GM21825 (cell line): ENCODE results near the gene ZYX.
"Not testable (repeated sequence)": the region's sequence is repeated elsewhere in the genome, so short reads cannot be mapped to it uniquely, and the experiment has no call there.

ENCODE experiments used
- ATAC-seq: cut with Tn5 transposase; IDR thresholded peaks from one replicate; pipeline ENCODE4 v1.9.1; 2021; ENCODE audit warnings: mild to moderate bottlenecking, moderate library complexity; ENCODE audit not compliant: unreplicated experiment

The ZYX gene

DNA sequence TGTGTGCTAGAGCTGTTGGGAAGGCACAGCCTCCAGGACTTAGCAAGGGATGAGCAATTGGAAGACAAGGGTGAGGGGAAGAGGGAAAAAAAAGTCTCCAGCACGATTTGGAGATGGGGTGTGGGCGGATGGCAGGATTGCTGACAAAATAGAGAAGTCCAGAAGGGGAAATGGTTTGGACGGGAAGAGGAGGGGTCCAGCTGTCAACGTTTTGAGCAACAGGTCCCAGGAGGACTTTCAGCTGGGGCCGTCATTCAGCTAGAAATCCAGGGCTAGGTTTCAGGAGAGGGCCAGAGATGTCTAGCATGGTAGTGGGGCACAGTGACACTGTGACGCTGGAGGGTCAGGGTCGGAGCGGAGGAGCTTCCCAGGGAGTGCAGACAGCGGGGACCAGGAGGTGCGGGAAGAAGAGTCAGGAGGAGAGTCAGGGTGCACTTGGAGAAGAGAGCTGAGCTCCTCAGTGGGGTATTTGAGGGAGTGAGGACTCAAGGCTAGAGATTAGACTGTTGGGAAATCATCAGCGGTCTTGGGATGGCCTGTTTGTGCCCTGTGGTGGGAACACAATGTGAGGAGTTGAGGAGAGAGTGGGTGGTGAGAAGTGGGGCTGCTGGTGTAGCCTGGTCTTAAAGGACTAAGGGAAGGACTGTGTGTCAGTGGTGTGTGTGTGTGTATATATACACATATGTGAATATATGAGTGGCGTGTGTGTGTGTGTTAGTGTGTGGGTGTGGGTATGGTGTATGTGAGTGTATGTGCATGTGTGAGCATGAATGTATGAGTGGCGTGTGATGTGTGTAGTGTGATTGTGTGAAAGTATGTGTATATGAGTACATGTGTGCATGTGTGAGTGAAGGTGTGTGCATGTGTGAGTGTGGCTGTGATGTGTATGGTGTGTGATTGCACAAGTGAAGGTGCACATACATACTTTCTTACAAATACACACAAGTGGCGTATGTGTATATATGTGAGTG lies 3.8 kb downstream of the ZYX start:
- ATAC-seq: no peak

DNA sequence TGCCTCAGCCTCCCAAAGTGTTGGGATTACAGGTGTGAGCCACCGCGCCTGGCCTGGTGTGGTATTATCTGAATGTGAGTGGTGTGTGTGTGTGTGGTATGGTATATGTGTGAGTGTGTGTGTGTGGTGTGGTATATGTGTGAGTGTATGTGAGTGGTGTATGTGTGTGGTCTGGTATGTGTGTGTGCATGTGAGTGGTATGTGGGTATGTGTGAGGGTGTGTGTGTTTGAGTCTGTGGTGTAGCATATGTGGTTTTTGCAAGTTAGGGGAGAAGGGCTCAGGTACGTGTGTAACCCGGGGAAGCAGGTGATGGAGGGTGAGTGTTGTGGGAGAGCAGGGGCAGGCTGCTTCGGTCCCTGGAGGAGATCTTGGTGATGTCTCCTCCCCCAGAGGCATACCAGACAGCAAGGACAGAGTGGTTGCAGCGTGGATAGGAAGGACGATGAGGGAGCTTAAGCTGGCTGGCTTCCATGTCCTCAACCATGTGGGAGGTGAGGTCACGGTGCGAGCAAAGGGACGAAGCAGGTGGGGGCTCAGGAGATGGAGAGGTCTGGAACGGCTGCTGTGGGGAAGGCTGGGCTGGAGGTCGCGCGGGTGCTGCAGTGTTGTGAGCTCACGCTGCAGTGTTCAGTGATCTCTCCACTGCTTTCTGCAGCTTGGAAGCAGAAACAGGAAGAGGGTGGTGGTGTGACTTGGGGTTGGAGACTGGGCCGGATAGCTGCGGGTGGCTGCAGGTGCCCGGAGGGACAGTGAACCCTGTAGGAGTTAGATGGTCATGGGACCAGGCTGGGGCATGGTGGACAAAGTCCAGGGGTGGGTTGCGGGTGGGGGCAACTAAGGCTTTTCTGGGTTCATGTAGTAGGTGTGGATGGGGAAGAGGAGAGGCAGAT lies 5.0 kb downstream of the ZYX start:
- ATAC-seq: peak; percentile 35

DNA sequence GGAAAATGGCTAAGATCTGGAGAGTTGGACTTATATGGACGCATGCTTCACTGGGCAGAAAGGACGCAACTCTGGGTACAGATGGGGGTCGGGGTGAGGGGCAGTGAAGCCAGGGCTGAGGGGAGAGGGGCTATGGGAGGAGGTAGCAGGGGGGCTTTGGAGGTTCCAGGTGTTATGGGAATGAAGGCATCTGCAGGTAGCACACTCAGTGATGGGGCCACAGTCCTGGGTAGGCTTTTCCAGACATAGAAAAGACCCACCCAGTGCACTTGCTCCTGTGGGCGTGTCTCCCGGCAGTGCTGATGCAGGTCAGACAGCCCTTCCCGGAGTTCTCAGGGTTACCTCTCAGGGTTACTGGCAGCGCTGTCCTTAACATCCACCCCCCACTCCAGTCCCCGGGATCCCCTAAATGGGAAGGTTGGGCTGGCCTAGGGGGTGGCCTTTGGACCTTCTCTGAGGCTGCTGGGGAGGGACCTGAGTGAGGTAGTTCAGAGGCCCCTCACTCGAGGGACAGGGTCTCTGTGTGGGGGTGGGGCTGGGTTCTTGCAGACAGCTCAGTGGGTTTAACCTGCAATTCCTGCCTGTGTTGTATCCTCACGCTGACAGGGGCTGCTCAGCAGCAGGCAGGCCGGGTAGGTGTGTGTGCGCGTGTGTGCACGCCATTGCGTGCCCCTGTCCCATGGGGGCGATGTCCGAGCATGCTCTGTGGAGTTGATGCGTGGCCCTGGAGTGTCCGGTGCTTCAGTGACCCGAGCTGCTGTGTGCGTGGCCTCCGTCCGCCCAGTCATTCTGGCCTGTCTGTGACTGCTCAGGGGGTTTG lies 6.2 kb downstream of the ZYX start:
- no peak for ATAC-seq

DNA sequence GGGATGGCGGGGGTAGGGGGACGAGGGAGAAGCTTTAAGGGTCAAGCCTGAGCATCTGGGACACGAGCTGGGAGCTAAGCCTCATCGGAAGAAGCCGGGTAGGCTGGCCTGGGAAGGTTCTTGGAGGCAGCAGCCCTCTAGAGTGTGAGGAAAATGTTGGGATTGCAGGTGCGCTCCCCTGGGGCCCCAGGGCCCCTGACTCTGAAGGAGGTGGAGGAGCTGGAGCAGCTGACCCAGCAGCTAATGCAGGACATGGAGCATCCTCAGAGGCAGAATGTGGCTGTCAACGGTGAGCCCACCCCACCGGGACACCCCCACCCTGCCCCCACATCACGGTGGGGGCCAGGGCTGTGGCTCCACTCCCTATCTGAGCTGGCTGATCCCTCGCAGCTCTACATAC lies 6.9 kb downstream of the ZYX start:
- ATAC-seq: no peak

DNA sequence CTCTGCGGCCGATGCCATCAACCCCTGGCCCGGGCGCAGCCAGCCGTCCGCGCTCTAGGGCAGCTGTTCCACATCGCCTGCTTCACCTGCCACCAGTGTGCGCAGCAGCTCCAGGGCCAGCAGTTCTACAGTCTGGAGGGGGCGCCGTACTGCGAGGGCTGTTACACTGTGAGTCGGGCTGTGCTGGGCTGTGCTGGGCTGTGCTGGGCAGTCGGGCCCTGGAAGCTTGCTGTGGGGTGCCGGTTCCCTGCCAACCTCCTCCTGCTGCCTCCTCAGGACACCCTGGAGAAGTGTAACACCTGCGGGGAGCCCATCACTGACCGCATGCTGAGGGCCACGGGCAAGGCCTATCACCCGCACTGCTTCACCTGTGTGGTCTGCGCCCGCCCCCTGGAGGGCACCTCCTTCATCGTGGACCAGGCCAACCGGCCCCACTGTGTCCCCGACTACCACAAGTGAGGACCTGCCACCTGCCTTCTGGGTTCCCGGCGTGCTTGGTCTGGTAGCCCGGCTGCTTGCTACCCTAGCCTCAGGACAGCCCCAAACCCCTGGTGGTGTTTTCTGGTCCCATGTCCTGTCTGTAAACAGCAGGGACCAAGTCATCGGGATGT lies 7.5 kb downstream of the ZYX start:
- no peak for ATAC-seq

DNA sequence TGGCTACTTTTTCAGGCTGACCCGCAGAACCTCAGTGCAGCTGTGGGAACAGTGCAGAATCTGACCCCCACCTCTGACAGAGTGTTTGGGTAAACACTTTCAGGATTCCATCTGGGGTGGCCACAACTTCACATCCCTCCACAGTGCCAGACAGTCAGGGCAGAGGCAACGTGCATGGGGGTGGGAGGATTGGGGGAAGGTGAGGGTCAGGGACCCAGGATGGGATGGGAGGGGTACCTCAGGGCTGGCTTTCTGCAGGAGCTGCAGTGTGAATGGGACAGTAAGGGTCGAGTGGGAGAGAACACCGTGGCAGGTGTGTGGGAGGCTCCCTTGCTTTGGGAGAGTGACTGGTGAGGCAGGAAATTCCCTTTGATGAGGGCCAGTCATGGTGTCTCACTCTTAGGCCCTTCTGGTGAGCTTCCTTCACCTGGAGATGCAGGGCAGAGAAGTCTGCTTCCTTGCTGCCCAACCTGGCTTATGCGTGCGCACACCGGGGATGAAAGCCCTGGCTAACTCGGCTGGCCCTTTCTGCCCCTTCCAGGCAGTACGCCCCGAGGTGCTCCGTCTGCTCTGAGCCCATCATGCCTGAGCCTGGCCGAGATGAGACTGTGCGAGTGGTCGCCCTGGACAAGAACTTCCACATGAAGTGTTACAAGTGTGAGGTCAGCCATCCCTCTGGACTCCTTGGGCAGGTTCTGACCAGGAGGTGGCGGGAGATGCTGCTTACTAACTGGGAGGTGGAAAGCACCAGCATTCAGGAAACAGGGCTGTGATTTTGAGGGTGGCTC lies 8.4 kb downstream of the ZYX start:
- no peak for ATAC-seq

DNA sequence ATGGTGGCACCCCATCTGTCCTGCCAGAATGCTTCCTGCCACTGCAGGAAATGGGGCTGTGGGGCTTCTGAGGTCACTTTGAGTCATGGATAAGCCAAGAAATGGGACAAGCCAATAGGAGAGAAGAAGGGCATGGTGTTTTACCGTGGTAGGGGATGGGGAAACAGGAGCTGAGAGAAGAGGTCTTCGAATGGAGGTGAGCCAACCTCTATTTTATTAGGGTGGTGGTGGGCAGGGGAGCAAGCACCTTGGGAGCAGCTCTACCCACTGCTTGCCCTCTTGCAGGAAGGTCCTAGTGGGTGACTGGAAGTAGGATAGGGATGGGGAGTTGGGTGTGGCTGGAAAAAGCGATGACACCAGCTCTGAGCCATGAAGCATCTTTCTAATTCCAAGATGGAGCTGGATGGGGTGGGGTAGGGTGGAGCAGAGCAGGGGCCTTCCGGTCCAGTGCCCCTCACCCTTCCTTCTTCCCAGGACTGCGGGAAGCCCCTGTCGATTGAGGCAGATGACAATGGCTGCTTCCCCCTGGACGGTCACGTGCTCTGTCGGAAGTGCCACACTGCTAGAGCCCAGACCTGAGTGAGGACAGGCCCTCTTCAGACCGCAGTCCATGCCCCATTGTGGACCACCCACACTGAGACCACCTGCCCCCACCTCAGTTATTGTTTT lies 9.1 kb downstream of the ZYX start:
- no peak for ATAC-seq

DNA sequence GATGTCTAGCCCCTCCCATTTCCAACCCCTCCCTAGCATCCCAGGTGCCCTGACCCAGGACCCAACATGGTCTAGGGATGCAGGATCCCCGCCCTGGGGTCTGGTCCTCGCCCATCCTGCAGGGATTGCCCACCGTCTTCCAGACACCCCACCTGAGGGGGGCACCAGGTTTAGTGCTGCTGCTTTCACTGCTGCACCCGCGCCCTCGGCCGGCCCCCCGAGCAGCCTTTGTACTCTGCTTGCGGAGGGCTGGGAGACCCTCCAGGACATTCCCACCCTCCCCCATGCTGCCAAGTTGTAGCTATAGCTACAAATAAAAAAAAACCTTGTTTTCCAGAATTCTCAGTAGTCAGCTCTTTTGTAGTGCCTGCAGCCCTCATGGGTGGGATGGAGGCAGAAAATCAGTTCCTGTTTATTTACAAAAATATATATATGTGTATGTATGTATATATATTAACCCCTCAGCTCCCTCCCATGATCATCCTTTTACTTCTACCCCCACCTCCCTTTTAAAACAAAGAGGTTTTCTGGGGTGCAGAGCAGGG lies 9.7 kb downstream of the ZYX start:
- no peak for ATAC-seq

DNA sequence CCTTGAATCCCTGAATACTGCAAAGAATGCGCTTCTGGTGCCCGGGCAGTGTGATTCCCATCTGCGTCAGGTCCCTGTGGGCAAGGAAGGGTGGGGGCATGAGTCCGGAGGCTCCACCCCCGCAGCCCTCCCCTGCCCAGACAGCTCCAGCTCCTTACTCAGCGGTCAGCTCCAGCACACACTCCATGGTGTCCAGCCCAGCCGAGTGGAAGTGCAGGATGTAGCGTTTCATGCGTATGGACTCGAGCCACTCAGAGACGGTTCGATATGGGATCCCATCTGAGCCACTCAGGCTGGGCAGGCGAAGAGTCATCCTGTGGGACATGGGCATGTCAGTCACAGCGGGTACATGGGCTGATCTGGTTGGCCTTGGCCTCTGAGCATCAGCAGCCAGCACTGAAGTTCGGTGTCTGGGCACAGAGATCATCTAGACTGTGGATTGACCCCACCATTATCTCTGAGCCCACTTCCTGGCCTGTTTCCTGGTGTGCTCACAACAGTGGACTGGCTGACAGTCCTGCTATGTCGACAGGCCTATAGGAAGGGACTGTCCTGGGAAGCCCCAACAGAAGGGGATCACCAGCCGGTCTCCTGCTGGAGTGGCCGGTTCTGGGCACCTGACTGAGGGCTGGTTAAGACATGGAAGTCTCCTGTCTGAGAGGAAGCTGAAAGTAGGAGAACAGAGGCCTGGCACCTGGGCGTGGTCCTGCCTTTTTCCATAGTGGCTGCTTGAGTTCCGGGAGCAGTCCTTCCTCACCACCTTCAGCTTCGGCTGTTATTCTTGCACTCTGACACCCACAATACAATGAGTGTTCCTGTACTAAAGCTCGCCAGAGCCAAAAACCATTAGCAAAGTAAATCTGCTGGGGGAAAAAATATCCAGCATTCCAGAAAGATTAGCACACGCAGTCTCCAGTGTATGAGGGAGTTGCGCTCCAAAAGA lies 10.6 kb downstream of the ZYX start:
- ATAC-seq: no peak

DNA sequence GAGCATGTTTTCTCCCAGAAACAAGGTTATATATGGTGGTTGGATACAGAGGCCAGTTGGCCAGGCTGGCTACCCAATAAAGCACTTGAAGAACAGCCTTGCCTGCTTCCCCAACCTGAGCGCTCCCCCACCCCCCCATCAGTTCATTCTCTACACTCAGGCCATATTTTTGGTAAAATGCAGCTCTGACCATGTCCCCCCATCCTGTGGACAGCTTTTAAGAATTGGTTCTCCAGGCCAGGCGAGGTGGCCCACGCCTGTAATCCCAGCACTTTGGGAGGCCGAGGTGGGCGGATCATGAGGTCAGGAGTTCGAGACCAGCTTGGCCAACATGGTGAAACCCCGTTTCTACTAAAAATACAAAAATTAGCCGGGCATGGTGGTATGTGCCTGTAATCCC lies 11.3 kb downstream of the ZYX start:
- not testable (repeated sequence) for ATAC-seq

DNA sequence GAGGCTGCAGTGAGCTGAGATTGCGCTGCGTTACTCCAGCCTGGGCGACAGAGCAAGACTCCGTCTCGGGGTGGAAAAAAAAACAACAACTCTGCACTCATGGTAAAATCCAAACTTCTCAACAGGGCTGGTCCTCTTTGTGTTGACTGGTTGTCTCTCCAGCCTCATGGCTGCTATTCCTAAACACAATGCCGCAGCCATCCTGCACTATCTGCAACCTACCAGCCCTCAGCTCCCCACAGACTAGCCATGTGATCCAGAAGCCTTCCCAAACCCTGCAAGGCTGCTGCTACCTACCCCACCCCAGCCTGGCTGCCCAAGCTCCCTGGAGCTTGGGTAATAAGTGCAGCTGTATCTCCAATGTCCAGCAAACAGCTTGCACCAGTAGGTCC lies 11.7 kb downstream of the ZYX start:
- ATAC-seq: no peak

DNA sequence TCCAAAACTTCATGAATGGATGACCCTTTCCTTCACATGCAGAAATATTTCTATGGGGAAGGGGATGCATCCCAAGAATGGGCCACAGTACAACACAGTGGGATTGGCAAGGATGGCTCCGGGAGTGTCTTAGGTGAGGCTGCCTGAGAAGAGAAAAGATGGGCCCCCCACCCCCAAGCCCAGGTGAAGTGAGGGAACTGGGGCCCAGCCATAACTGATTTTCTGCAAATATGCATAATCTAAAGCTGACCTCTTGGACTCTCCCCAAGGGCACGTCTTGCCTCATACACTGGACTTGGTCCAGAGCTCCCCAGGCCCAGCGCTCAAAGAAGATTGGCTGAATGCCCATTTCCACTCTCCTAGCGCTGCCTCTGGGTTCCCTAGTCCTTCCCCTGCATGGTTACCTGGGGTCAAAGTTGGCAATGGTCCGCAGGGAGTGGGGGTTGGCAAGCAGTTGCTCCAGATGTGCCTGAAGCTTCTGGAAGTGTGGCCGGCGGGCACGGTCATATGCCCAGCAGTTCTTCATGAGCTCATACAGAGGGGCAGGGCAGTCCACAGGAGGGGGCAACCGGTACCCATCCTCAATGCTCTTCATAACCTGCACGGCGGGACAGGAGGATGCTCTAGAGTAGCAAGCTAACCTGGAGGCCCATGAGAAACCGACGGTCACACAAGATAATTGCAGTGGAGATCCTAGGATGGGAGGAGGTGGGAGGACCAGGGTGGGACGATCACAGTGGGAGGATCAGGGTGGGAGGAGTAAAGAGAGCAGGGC lies 12.3 kb downstream of the ZYX start:
- ATAC-seq: no peak

DNA sequence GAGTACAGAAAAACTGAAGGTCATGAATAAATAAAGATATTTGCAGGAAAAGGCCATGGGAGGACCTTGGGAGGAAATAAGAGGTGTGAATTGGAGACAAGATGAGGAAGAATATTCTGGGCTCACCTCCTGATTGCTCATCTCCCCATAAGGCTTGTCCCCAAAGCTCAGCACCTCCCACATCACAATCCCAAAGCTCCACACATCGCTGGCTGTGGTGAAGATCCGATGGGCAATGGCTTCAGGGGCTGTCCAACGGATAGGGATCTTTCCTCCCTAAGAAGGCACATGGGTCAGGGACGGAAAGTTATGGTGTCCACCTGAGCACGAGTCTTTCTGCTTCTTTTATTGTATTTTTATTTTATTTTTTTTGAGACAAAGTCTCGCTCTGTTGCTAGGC lies 12.9 kb downstream of the ZYX start:
- no peak for ATAC-seq

DNA sequence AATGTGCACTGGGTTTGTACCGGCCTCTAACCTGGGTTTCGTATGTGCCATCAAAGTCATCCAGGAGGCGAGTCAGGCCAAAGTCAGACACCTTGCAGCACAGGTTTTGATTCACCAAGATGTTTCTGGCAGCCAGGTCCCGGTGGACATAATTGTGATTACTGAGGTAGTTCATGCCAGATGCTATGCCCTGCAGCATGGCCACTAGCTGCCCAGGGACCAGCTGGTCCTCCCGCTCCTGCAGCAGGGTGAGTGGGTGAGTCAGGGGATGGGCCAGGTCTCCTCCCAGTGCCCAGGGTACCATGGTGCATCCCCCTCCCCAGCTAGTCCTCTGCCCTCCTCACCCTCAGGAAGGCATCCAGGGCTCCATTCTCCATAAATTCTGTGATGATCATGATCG lies 13.6 kb downstream of the ZYX start:
- no peak for ATAC-seq

DNA sequence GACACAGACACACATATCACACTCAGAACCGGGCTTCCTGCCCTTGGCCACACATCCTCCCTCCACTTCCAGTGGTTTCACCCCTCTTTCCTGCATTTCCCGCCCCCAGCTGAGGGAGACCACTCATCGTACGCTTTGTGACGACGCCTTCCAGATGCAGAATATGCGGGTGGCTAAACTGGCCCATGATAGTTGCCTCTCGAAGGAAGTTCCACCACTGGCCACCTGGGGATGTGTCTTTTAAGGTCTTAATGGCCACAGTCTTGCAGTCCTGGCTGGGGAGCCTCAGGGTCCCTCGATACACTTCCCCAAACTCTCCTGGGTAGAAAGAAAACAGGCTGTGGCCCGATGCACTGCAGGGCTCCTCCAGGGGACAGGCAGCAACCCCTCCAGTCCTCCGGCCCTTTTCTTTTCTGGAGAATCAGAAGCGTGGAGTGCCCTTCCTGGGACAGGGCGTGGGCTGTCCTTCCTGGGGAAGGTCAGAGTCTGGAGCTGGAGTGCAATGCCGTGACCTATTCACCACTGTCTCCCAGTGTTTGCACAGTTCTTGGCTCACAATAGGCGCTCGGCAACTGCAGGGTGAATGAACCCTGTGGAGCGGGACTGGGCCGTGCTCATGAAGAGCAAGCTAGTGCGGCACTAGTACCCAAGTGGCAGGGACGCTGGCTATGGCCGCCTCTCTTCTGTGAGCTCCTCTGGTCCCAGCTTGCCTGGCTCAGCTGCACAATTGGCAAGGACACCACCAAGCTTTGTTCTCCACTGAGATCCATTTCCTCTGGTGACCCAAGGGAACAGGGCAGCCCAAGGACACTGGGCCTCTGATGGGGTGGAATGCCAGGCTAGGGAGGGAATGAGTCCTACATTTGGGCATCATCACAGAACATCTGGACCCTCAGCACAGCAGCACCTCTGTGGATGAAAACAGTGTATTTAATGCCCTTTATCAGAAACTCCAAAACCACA lies 14.3 kb downstream of the ZYX start:
- ATAC-seq: no peak

DNA sequence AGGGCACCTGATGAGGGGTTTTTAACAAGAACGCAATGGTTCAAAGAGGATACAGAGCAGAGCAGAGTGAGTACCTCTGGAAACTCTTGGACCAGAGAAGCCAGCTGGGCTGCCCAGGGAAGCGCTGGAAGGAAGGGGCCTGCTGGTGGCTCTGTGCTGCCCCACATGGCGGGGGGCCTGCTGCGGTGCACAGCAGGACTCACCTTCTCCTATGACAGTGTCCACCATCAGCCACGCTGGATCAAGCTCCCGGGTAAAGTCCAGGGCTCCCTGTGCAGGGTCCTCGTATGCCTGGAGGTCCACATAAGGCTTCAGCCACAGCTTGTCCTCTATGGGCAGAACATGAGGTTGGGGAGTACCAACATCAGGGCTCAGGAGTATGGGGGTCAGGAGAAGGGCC lies 15.0 kb downstream of the ZYX start:
- ATAC-seq: no peak
